Stimulated activated CD8-positive, alpha-beta memory T cell treated with anti-CD3 and anti-CD28 coated beads, Interleukin-4, amount 100 ng/mL, for 24 hours (primary cell): ENCODE data around the gene ZNG1B.
"Not testable (repeated sequence)": the region's sequence is repeated elsewhere in the genome, so short reads cannot be mapped to it uniquely, and the experiment has no call there.

Experiments
- DNase-seq: peaks from one replicate; pipeline ENCODE4 v3.0.0-alpha.2; 2020; ENCODE audit warnings: low read depth

Gene ZNG1B

DNA sequence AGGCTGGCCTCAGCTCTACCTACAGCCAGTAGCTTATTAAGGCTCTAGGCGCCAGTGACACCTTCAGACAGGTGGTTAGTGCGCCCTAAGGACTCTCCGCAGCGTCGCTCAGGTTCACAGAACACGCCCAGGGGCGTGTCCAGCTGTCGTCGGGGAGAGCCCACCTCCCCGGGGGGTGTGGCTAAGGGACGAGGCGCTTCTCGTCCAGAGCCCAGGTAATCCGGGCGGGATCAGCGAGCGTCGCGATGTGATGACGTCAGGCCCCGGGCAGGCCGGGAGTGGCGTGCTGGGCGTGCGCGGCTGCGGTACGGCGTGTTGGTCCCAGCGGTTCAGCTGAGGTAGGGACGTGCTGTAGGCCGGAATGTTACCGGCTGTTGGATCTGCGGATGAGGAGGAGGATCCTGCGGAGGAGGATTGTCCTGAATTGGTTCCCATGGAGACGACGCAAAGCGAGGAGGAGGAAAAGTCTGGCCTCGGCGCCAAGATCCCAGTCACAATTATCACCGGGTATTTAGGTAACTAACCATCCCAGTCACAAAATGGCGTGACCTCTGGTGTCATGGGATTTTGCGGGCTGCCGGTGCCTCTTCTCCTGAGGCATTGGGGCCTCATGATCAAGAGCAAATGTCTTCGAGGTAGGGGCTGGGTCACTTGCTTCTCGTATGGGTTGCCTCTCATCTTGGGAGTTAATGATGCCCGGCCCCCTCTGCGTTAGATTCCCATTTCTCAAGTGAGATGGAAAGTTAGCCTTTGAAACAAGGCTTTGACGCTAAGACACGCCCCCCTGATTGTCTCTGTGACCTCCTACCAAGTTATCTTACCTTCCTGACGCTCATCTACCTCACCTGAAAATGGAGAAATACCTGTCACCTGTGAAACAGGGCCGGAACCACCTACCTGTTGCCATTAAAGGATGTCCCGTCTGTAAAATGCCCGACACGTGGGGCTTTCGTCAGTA is at the start of gene ZNG1B:
Gene ZNG1B (plus strand): TSS at position 184 of the 958 bp plus-strand sequence. CDS start 178 bp downstream, at position 362.
- peak; percentile 61 for DNase-seq

DNA sequence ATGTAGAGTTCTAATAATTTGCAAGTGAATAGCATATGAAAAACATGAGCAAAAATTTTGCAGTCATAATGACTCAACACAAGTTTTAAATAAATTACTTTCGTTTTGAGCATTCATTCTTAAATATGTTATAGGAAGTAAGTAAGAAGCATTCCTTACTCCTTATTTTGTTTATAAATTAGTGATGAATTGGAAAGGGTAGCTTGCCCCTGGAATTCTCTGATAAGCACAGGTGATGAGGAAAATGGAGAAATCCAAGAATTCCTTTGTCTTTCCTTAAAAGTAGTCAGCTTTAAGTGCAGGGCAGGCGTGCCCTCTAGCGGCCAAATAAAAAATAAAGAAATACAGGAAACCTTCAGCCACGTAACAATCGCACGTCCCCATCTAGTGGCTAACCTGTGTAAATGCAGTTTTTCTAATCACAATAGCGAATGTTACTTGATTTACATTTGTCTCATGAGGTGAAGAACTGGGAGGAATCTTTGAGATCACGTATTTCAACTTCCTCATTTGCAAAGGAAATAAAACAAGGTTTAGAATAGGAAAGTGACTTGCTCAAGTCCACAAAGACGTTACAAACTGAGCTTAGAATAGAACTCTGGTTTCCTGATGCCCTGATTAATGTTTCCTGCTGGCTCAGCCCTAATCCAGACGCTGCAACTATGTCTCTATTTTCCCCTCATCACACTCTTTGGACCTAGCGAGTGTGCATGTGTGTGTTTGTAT is 47.2 kb upstream of the ZNG1B start:
- DNase-seq = peak; percentile 4

DNA sequence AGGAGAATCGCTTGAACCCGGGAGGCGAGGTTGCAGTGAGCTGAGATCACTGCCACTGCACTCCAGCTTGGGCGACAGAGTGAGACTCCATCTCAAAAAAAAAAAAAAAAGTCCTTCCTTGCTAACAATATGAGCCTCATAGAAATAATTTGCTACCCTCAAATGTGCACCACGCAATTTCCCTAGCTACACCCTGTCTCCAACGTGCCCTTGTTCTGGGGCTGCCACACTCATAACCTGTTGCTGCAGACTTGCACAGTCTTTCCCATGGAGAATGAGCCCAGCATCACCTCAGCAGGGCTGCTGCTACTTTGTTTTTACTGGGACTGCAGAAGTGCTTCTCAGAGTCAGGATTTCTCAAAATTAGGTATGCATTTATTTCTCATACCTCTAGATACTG is 46.4 kb upstream of the ZNG1B start:
- DNase-seq = no peak

DNA sequence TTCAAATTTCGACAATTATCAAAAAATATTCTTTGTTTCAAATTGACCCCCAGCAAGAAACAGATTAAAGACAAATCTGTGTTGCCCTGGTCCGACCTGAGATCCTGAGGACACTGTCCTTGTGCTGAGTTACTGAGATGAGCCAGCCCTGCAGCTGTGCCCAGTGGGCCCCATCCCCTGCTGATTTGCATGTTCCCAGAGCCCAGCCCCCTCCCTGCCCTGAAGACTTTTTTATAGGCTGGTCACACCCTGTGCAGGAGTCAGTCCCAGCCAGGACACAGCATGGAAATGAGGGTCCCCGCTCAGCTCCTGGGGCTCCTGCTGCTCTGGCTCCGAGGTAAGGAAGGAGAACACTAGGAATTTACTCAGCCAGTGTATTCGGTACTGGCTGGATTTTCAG is 31.4 kb upstream of the ZNG1B start:
- DNase-seq = no peak

DNA sequence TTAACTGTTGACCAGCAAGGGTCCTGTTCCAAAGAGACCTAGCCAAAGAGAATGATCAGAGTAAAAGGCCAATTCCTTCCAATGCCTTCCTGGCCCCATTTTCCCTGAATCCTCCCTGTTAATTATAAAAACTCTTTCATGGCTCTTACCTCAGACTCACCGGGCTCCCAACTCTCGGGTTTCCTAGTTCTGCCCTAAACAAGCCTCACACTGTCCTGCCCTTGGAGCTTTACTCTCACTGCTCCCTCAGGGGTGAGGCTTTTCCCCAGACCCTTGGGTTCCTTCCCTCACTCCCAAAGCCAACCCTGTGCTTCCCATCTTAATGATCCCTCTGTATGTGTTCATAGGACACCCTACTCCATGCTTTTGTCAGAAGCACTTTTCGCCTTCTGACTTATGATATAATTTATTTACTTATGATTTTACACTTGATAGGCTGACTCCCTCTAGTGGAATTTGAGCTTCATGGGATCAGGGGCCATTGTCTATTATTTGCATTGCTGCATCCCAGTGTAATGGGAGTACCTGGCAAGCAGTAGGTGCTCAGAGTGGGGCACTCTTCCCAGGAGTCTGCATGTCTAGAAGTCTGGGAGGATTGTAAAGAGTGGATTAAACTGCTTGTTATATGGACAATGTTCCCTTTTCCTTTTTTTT is 29.9 kb upstream of the ZNG1B start:
- no peak for DNase-seq

DNA sequence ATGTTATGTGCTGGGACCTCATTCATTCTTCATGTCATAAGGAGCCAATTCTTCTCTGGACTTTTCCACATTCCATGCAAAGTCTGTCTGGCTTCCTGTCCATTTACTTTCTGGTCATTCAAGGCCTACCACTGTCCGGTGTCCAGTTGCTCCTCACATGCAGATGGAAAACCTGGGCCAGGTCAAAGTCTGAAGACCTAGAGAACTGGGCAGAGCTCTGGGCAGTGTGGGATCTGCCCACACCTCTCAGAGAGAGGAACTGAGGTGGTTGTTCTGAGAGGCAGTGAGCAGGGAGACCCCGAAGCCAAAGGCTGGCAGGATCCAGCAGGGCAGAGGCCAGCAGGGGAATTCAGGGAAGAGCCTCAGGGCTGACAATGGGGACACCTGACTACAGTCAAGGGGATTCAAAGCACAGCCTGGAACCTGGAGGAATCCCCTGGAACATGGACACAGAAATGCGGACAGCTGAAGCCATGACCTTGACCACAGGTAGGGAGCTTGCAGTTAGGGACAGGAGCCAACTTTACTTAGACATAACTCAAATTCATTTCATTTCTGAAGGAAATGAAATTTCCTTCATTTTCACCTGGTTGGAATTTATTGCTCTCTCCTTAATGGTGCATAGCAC is 25.7 kb upstream of the ZNG1B start:
- DNase-seq = not testable (repeated sequence)

DNA sequence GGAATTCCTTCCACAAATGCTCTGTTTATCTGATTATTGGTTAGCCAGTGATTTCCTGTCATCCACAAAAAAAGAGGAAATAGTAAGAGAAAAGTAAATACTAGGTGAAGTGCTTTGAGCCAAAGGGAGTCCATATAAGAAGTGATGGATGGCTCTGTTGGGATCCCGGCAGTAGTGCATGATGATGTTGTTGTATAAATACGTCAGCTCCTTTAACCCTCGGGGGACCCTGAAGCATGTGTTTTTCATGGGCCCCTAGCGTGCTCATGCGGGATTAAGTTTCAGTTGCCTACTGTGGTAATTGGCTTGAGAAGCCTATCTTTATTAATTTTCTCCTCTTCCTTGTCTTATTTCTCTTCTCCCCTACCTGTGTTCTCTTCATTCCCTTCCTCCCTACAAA is 24.7 kb upstream of the ZNG1B start:
- DNase-seq = not testable (repeated sequence)

DNA sequence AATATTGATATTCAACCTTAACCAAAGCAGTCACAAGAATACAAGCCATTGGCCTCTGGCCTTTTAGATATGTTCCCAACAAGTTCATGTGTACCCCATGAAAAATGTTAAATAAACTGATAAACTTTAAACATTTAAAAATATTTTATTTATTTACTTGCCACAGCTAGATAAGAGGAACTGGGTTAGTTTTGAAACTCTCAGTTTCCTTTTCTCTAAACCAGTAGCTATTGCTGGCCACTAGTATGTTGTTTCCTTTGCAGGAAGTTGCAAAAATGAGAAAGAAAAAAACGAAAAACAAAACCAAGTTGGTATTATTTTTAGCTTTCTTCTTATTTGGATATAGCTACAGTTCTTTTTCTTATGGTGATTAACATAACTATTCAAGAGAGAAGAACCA is 5.7 kb upstream of the ZNG1B start:
- not testable (repeated sequence) for DNase-seq

DNA sequence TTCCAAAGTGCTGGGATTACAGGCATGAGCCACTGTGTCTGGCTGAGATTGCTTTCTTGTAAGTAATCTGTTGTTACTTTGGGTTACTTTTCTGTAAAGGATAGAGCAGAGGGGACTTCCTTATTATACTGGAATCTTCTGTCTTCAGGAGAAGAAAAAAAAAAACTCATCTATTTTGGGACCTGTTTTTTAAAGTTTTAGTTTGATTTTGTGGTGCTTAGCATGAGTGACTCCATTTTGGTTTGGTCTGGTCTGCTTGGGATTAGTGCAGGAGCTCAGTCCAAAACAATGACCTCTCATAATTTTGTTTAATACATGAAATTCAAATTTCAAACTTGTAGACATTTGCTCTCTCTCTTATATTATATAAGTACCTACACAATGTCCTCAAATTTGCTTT is 4.0 kb upstream of the ZNG1B start:
- DNase-seq = not testable (repeated sequence)

DNA sequence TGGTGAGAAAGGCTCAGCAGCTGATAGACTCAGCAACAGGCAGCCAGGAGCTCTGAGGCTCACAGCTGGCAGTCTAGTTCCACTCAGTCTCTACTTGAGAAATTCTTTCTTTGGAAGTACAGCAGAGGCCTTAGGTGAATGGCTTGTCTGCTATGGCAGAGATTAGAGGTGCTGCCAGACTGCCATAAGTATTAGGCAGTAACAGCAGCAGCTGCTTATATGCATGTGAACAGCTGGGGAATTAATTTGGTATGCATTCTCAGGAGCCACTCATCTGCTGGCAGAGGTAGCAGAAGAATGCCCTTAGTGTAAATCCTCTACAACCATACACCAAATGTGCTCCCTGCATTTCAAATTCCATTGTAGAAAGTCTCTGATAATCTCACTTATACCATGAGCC is 28.3 kb downstream of the ZNG1B start:
- DNase-seq = not testable (repeated sequence)

DNA sequence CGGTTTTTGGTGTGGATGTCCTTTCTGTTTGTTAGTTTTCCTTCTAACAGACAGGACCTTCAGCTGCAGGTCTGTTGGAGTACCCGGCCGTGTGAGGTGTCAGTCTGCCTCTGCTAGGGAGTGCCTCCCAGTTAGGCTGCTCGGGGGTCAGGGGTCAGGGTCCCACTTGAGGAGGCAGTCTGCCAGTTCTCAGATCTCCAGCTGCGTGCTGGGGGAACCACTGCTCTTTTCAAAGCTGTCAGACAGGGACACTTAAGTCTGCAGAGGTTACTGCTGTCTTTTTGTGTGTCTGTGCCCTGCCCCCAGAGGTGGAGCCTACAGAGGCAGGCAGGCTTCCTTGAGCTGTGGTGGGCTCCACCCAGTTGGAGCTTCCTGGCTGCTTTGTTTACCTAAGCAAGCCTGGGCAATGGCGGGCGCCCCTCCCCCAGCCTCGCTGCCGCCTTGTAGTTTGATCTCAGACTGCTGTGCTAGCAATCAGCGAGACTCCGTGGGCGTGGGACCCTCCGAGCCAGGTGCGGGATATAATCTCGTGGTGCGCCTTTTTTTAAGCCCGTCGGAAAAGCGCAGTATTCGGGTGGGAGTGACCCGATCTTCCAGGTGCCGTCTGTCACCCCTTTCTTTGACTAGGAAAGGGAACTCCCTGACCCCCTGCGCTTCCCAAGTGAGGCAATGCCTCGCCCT is 39.3 kb downstream of the ZNG1B start:
- DNase-seq = not testable (repeated sequence)

DNA sequence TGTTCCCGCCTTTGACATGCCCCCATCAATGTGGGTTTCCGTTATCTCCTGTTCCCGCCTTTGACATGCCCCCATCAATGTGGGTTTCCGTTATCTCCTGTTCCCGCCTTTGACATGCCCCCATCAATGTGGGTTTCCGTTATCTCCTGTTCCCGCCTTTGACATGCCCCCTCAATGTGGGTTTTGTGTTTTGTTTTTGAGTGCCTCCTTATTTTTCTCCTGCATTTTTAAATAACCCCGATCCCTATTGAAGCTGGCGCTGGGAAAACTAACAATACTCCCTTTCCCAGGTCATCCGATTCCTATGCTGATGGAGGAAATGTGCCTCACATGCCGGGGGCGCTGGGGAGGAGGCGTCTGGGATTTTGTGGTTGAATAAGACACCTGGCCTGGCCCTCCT is 59.0 kb downstream of the ZNG1B start:
- not testable (repeated sequence) for DNase-seq

DNA sequence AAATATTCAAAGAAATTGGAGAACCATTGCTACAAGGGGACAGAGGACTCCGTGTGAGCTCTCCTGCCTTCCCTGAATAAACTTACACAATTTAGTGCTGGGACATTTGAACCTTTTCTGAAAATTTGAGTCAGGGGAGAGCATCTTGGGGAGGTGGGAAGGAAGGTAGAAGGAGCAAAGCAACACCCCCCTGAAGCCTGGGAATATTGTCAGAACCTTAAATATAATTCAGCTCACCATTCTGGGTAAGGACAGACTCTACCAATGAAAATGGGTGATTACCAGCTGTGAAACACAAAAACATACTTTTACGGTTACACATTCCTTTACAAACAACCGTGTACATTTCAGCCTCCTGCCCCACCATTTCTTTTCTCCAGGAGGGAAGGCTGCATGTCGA is 60.9 kb downstream of the ZNG1B start, which contains the start of gene FOXD4L1:
Gene FOXD4L1 (plus strand): TSS at position 301 of the 400 bp plus-strand sequence. CDS start 592 bp downstream, outside the sequence.
- not testable (repeated sequence) for DNase-seq

DNA sequence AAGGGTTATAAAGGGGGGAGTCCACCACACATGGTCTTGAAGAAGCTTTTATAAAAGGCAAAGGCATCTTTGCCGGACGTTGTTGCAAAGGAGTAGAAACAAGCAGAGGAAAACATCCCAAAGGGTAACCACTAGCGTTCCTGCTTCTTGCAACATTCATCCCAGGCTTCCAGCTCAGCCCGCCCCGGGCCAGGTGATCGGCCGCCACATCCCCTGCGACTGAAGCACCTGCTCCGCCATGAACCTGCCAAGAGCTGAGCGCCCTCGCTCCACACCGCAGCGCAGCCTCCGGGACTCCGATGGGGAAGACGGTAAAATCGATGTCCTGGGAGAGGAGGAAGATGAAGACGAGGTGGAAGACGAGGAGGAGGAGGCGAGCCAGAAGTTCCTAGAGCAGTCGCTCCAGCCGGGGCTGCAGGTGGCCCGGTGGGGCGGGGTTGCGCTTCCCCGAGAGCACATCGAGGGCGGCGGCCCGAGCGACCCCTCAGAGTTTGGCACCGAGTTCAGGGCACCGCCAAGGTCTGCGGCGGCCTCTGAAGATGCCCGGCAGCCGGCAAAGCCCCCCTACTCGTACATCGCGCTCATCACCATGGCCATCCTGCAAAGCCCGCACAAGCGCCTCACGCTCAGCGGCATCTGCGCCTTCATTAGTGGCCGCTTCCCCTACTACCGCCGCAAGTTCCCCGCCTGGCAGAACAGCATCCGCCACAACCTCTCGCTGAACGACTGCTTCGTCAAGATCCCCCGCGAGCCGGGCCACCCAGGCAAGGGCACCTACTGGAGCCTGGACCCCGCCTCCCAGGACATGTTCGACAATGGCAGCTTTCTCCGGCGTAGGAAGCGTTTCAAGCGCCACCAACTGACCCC is 61.8 kb downstream of the ZNG1B start:
- not testable (repeated sequence) for DNase-seq

DNA sequence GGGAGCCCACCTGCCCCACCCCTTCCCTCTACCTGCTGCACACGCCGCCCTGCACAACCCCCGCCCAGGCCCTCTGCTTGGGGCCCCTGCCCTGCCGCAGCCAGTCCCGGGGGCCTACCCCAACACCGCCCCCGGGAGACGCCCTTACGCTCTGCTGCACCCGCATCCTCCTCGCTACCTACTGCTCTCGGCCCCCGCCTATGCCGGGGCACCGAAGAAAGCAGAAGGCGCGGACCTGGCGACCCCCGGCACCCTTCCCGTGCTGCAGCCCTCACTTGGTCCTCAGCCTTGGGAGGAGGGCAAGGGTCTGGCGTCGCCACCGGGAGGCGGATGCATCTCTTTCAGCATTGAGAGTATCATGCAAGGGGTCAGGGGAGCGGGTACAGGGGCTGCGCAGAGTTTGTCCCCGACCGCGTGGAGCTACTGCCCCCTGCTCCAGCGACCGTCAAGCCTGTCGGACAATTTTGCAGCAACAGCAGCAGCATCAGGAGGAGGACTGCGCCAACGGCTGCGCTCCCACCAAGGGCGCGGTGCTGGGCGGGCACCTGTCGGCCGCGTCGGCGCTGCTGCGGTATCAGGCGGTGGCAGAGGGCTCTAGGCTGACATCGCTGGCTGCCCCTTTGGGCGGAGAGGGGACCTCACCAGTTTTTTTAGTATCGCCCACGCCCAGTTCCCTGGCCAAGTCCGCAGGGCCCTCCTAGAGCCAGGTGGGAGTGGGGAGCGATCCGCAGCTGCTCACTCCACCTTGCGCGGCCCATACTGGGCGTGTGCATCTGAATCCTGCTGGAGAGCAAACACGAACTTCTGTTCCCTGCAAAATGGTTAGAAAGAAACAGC is 62.6 kb downstream of the ZNG1B start:
- not testable (repeated sequence) for DNase-seq

DNA sequence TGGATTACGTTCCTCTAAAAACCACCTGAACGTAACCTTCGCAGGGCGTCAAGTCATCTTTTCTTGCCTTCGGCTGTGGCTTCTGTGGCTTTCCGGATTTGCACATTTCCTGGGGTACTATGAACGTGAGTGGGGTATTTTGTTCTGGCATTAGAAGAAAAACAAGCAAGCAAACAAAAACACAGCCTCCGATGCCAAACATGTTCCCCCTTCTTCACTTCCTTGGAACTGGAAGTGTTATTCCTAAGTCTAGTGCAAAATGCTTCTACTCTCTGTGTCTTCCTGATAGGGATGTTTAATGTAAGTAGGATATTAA is 63.2 kb downstream of the ZNG1B start:
- DNase-seq = not testable (repeated sequence)

DNA sequence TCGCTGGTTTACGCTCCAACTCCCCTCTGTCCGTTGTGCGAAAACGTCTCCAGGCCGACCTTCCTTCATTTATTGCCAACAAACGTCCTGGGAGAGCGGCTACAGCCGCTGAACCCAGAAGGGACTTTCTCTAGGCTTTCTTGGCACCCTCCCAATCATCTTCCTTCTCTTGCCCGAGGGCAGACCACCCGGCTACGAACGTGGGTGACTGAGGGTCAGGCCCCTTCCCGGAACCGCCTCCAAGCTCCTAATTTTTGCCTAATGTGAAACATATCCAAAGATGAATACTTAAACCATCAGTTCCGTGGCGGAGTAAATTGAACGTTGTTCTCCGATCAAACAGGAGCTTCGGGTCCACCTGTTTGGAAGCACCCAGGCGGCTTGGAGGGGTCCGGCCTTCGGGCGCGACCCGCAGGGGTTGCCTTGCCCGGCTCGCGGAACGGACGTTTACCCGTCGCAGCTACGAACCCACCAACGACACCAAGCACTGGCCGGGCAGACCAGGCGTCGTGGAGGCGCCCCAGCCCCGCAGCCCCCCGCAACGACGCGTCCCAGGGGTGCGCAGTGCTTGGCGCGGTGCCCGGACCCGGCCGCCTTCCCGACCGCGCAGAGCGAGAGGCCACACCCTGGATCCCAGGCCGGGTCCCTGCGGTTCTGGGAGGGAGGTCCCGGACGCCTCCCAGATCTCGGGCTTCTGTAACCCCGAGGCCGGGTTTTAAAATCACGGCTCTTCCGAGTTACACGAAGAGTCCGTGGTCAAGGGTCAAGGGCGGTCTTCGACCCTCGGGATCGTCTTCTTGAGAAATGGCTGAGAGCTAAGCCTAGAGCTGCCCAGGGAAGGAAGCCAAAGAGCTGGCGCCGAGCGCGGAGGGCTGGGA is 65.0 kb downstream of the ZNG1B start:
- DNase-seq = not testable (repeated sequence)
